GM18907 (cell line): Measurements from ENCODE around the gene MCAT.

Experiments used
- ATAC-seq: cut with Tn5 transposase; IDR thresholded peaks from one replicate; pipeline ENCODE4 v1.9.1; 2021; ENCODE audit warnings: mild to moderate bottlenecking, moderate library complexity; ENCODE audit not compliant: unreplicated experiment

The MCAT gene, protein sequence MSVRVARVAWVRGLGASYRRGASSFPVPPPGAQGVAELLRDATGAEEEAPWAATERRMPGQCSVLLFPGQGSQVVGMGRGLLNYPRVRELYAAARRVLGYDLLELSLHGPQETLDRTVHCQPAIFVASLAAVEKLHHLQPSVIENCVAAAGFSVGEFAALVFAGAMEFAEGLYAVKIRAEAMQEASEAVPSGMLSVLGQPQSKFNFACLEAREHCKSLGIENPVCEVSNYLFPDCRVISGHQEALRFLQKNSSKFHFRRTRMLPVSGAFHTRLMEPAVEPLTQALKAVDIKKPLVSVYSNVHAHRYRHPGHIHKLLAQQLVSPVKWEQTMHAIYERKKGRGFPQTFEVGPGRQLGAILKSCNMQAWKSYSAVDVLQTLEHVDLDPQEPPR

DNA sequence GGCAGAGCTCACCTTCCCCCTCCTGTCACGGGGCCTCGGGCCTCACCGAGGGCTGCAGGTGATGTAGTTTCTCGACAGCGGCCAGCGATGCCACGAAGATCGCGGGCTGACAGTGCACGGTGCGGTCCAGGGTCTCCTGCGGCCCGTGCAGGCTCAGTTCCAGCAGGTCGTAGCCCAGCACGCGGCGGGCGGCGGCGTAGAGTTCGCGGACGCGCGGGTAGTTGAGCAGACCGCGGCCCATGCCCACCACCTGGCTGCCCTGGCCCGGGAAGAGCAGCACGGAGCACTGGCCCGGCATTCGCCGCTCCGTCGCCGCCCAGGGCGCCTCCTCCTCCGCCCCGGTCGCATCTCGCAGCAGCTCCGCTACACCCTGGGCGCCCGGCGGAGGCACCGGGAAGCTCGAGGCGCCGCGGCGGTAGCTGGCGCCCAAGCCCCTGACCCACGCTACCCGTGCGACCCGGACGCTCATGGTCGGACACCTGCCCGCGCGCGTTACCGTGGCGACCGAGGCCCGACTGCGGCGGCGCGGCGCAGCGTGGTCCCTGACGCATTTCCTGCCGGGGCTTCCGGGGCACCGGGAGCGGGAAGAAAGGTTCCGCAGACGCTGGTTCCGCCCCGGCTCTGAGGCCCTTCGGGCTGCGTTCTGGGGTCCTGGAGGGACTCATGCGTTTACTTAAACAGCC, at the start of gene MCAT:
TSS of gene MCAT (minus strand) at position 519 of the 683 bp plus-strand sequence. CDS start at position 469, 50 bp downstream.
- ATAC-seq, result peak; percentile 83

DNA sequence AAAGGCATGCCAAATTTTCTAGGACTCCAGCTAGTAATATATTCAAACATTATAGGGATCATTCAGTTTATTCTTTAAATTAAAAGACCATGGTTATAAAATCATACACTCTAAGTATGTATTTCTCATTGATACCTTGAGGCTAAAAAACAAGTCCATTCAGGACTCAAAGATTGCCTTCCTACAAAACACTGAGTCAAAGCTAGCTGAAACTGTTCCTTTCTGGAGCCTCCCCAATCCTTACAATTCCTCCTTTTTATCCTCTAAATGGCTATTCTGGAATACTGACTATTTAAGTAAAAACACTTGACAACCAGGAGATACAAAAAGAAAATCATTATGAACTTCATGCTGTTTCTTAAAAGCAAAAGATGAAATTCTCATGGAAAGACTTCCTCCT, 48.6 kb upstream of the MCAT start:
- ATAC-seq, result no peak

- ATAC-seq, result no peak
These were observed 45.8 kb upstream of the MCAT start for GRCh38 chr22:43188829-43189545.

- ATAC-seq, result peak; percentile 85
These were observed 44.2 kb upstream of the MCAT start for GRCh38 chr22:43187171-43188099.

GRCh38 chr22:43186272-43187170, 43.3 kb upstream of the MCAT start, which contains the start of gene TTLL12:
TTLL12 (minus strand) TSS chr22:43187134; CDS start chr22:43187069, 65 bp downstream.
- peak; percentile 50 for ATAC-seq

DNA sequence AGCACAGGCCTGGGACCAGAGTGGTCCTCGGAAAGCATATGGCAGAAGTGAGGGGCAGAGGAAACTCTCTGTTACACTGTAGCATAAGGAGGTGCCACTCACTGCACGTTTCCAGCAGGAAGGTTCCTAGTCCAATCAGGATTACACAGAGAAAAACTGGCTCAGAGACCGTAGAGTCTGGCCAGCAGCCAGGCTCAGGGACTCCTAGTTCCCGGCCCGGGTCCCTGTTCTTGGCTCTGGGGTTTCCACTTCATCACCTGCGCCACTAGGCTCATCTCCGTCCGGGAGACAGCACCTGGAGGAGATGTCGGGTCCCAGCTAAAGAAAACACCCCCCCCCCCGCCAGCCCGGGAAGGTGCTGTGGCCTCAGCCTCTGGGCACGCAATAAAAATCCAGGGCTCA, 42.7 kb upstream of the MCAT start:
- no peak for ATAC-seq

GRCh38 chr22:43183496-43184277, 40.5 kb upstream of the MCAT start:
- no peak for ATAC-seq

DNA sequence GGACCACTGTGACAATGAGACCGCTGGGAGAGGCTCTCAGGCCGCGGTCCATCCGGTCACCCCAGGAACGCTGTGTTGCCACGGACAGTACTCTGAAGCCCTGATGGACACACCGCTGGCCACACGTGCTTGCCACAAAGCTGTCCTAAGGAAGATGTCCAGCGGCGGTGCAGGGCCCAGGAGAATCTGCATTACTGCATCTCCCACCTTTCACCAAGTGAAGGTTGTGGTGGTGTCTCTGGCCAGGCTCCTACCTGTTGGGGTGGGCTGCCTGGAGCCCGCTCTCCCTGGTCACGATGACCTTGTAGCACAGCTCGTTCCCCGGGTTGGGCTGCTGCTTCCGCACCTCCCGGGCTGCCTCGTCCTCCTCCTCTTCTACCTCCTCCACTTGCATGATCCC, 39.5 kb upstream of the MCAT start:
- no peak for ATAC-seq

GRCh38 chr22:43182118-43182517, 38.9 kb upstream of the MCAT start:
- ATAC-seq, result no peak

- no peak for ATAC-seq
These were observed 38.3 kb upstream of the MCAT start for GRCh38 chr22:43181321-43182076.

DNA sequence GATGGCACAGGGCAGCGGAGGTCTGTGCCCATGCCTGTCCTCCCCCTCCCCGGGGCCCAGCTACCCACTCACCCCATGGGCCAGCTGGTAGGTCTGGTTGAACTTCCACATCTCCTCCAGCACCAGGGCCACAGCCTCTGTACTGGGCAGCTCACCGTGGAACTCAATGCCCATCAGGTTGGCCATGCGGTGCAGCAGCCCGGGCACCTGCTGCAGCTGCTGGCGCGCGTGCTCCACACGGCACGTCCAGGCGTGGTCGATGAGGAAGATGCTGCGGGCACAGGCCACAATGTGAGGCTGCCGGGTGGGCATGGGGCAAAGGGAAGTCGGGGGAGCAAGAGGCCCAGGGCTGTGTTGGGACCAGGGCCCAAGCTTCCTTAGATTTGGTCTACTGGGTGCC, 37.5 kb upstream of the MCAT start:
- no peak for ATAC-seq

DNA sequence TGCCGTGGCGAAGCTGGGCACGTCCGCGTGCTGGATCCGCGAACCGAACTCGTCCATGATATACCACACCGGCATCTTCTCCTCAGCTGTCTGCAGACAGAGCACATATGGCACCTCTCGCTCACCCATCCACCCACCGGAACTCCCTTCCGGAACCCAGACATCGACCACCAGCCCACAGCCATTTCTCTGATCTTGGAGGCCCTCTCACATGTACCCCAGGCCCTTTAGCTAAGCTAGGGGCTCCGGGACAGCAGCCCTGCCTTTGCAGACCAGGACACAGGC, 36.7 kb upstream of the MCAT start:
- no peak for ATAC-seq

- no peak for ATAC-seq
These were observed 36.1 kb upstream of the MCAT start for GRCh38 chr22:43179146-43179910.

DNA sequence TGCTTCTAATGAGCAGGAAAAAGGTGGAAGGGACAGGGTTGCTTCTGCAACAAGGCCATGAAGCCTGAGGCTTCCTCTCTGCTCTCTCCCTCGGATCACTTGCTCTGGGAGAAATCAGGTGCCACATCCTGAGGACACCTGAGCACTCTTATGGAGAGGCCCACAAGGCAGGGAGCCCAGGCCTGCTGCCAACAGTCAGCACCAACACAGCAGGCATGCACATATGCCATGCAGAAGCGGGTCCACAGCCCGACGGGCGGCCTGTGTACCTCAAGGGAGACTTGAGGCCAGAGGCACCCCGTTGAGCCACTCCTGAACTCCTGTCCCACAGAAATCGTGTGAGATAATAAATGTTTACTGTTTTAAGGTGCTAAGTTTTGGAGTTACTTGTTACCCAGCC, 34.3 kb upstream of the MCAT start:
- no peak for ATAC-seq

- ATAC-seq, result no peak
These were observed 32.9 kb upstream of the MCAT start for GRCh38 chr22:43176090-43176489.

DNA sequence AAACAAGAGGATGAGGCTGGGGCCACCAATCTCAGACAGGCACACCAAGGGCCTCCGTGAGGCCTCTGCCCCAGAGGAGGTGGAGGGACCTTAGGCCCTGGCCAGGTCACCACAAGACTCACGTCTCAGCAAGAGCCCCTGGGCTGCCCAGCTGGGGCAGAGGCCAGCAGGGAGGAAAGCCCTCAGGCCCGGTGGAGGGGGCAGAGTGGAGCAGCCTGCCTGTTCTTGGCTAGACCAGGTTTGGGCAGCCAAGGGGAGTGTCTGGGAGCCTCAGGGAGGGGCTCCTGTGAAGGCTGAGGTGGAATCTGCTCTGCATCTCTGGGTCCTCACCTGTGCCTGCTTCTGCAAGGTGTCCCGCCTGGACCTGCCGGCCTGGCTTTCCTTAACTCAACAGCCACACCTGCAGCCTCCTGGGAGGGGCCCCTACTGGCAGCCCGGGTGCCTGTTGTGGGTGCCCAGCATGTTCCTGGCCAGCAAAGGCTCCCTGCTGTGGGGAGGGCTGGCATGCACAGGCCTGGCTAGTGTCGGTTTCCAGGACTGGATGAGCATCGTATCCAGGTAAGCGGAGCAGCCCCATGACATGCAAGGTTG, 31.8 kb upstream of the MCAT start:
- no peak for ATAC-seq
